ENCODE data around the gene CTDP1.

GRCh38 chr18:79784965-79785770, 105.6 kb downstream of the CTDP1 start:
- TF ChIP-seq POLR2A (IDR thresholded peaks at IDR 0.05), result no peak
- no peak for TF ChIP-seq POLR2AphosphoS5 (IDR thresholded peaks at IDR 0.05)
- TF ChIP-seq CTCF (IDR thresholded peaks at IDR 0.05), result no peak

Measured in suprapubic skin (tissue), 4 donors.